ENCODE data around the gene ALDH6A1.

ALDH6A1 gene

DNA sequence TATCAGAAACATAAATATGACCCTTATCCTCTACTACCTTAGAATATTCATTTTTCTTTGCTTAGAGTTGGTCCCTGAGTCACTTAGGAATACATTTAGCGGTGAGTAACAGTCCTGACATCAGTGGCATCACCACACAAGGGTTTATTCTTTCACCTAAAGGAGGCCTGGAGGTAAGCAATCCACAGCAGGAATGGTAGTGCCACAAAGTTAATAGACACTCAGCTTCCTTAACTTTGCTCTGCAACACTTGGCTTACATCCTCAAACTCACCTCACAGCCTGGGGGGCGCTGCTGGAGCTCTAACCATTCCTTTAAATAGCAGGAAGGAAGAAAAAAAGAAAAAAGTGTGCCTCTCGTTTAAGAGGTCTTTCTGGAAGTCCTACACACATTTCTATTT lies 36.0 kb downstream of the ALDH6A1 start:
- no peak for DNase-seq

DNA sequence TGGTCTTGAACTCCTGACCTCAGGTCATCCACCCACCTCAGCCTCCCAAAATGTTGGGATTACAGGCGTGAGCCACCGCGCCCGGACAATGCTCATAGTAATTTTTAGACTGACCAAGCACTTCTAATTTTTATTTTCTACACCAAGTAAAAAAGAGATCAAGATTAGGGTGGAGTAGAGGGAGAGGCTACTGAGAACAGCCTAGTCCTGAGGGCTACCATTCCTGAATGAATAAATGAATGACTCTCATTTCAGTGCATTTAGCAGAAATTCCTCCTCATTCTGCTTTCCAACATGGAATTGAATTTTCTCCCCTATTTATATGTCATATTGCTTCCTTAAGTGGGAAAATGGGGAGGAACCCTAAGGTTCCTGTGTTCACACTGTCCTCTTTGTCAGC lies 38.7 kb downstream of the ALDH6A1 start:
- DNase-seq, result no peak

DNA sequence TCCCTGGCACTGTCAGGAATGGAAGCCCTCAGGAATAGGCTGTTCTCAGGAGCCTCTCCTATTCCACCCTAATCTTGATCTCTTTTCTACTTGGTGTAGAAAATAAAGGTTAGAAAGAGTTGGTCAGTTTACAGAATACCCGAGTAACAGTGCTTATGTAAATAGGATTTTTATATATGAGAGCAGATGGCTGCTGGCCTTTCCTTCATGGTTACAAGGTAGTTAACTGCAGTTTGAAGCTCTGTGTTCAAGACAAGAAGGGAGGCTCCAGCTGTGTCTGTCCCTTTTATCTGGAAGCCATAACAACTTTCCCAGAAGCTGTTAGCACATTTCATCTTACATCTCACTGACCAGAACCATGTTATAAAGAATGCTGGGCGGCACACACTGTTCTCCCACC lies 42.0 kb downstream of the ALDH6A1 start:
- DNase-seq, result no peak

DNA sequence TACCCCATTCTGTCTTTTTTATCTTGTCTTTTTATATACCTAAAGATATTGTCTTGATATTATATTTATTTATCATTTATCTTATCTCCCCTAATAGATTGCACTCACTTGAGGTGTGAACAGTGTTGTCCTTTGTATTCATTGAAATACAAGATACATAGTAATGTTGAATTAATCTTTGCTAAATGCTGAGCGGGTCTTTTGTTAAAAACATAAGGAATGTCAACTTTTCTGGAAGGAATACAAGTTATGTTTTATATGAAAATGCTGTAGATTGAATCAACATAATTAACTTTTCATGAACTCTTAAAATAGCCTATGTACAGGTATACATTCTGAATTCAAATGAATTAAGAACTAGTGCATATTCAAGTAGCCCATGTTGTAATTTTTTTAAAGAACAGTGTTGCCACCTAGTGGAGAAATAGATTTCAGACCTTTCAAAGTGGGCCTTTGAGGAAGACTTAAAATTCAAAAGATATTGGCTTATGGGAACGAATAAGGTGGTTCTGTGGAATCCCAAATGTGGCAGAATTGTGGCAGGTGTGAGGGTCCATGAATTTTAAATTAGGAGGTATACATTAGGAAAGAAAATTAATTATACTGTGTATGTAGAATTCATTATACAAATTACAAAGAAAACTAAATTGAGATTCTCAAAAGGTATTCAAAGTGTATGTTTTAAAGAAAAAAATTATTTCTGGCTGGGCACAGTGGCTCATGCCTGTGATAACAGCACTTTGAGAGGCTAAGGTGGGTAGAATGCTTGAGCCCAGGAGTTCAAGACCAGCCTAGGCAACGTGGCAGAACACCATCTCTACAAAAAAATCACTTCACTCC lies 46.0 kb downstream of the ALDH6A1 start:
- peak; percentile 31 for DNase-seq

DNA sequence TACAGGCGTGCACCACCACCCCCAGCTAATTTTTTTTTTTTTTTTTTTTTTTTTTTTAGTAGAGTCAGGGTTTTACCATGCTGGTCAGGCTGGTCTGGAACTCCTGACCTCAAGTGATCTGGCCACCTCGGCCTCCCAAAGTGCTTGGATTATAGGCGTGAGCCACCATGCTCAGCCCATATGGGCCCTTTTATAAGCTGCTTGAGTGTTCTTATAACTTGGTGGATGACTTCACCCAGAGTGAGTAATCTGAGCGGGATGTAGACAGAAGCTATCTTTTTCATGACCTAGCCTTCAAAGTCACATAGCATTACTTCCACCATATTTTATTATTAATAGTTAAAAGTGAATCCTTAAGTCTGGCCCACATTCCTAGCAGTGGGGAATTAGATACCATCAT lies 48.7 kb downstream of the ALDH6A1 start:
- no peak for DNase-seq

DNA sequence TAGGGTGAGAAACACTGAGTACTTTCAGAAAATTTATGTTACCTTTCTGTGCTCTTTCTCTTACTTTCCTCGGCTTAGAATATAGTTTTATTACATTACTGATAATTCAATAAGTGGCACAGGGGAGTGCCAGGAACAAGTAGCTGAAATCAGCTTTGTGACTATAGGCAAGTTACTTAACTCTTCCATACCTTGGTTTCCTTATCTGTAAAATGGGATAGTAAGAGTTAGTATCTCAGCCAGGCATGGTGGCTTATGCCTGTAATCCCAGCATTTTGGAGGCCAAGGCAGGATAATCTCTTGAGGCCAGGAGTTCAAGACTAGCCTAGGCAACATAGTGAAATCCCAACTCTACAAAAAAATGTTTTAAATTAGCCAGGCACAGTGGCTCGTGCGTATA lies 49.7 kb downstream of the ALDH6A1 start:
- no peak for DNase-seq

DNA sequence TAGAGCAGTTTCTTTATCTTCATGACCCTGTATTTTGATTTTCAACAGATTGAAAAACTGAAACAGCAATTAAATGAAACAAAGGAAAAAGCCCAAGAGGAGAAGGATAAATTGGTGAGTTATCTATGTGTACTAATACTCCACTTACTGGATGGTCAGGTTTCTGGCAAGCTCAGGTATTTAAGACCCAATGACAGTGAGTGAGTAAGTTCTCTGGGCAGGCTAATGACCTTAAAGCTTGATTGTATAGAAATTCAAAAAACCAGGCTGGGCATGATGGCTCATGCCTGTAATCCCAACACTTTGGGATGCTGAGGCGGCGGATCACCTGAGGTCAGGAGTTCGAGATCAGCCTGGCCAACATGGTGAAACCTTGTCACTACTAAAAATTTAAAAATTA lies 55.1 kb downstream of the ALDH6A1 start:
- no peak for DNase-seq

DNA sequence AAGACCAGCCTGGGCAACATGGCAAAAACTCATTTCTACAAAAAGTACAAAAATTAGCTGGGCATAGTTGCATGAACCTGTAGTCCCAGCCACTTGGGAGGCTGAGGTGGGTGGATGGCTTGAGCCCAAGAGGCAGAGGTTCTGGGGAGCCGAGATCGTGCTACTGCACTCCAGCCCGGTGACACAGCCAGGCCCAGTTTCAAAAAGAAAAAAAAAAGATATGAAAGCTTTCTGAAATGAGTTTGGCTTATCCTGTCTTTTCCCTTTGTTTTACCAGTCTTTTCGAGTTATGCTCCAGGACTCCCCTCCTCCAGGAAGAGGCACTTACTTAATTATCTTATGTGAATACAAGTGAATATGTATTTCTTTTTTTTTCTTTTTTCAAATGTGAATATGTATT lies 61.9 kb downstream of the ALDH6A1 start:
- no peak for DNase-seq

DNA sequence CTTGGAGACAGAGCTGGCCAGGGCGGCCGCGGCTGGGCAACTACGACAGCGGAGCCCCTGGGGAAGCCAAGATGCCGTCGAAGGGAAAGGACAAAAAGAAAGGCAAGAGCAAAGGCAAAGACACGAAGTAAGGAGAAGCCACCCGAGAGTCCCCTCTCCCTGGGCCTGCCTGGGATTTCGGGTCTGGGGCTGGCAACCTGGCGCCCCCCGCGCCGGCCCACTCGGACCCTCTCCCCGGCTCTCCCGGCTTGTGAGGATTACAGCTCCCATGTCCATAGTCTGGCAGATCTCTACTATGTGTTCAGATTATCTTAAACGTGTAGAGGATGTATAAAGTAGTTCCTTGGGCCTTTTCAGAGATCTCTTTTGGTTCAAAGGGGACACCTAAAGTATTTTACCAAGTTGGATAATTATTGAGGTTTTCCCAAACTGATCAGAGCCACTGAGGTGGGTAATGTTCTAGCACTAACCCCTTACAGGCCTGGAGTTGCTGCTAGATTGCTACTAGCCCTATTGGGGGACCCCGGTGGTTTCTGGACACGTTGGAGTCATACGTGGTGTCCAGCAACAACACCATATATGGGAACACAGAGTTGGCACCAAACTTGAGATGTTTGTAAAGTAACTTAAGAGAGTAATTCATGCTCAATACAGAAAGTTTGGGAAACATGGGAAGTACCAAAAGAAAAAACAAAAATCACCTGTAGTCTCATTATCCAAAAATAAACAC lies 64.7 kb downstream of the ALDH6A1 start:
- DNase-seq, result no peak

DNA sequence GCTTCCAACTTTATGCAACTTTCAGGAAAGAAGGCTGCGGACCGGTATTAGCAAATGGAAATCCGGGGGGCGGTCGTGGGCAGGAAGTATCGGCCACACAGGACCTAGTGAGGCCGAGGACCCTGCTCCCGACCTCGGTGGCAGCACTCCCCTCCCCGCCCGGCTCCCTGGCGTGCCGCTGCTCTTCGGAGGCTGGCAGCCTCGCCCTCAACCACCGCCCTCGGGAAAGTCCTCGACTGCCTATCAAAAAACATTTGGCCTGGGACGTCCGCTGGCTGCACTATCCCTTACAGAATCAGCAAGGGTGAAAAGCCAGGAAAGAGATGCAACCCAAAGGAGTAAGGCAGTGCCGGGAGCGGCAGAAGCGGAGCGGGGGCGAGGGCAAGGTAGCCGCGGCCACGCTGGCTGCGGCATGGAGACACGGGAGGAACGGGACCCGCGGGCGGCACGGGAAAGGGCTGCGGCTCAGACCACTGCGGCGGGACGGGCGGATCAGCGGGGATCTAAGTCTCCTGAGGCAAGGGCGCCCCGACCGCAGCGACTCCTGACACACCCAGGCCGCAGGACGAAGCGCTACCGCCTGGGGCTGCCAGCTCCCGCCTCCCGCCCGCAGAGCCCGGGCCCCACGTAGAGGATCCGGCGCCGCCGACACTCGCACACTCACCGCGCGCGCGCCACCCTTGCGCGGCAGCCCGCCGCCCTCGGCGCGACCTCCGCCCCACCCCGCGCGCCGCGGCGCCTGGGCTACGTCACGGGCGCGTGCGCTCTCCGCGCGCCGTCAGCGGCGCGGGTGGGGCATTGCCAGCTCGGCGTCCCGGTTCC lies 65.5 kb downstream of the ALDH6A1 start, which contains the start of the genes BBOF1 and ENTPD5:
Gene BBOF1, plus strand, starts transcription at position 764 of the 822 bp plus-strand sequence. CDS start 130 bp downstream, outside the sequence.
Gene ENTPD5, minus strand, starts transcription at position 703 of the 822 bp plus-strand sequence. CDS start 31,186 bp downstream, outside the sequence.
- peak; percentile 58 for DNase-seq

DNA sequence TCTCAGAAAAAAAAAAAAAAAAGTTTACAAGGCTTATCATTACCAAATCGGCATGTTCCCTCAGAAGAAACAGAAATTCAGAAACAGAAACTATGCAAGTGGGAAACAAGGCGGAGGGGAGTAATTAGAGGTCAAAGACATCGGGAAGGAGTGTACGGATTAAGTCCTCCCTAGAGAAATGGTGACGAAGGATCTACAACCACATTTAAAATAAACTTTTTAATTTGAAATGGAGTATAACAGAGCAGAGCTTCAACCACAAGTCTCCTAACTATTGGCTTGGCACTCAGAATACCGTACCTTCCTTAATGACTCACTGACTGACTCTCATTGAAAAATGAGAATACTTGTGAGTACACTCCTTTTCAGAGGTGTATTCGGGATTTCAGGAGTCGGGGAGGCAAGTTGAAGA lies 66.1 kb downstream of the ALDH6A1 start:
- DNase-seq, result no peak

DNA sequence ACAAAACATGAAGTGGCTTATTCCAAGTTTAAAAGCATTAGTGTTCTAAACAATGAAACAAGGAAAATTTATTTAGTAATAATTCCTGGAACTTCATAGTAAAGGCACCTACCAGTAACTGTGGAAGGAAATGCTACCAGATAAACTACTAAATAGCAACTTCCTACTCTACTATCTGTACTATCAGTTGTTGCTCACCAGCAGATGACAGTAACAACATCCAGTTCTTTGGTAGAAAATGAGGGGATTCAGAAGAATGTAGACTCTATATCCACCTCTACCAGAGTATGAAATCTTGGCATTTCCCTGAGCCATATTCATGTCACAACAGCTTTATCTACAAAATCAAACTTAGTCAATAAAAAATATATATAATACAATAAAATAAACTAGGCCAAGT lies 68.3 kb downstream of the ALDH6A1 start:
- DNase-seq, result no peak

DNA sequence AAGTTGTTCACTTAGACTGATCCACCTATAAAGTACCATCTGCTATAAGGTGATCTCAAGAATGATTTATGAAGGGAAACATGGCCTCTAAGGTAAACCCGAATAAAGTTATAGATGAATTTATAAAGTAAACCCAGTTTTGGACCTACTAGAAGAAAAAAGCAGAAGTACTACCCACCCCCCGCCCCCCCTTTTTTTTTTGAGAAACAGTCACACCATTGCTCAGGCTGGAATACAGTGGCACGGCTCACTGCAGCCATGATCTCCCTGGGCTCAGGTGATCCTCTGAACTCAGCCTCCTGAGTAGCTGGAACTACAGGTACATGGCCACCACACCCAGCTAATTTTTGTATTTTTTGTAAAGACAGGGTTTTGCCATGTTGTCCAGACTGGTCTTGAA lies 69.1 kb downstream of the ALDH6A1 start:
- no peak for DNase-seq

DNA sequence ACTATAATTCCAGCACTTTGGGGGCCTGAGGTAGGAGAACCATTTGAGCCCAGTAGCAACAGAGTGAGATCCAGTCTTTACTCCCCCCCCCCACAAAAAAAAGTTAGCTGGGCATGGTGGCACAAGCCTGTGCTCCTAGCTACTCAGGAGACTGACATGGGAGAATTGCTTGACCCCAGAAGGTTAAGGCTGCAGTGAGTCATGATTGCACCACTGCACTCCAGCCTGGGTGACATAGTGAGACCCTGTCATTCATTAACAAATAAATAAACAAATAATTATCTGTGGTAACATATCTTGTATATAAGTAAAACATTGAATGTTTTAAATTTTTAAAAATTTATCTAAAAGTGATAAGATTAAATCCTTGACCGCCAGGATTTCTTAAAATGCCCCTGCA lies 70.0 kb downstream of the ALDH6A1 start:
- DNase-seq, result no peak

DNA sequence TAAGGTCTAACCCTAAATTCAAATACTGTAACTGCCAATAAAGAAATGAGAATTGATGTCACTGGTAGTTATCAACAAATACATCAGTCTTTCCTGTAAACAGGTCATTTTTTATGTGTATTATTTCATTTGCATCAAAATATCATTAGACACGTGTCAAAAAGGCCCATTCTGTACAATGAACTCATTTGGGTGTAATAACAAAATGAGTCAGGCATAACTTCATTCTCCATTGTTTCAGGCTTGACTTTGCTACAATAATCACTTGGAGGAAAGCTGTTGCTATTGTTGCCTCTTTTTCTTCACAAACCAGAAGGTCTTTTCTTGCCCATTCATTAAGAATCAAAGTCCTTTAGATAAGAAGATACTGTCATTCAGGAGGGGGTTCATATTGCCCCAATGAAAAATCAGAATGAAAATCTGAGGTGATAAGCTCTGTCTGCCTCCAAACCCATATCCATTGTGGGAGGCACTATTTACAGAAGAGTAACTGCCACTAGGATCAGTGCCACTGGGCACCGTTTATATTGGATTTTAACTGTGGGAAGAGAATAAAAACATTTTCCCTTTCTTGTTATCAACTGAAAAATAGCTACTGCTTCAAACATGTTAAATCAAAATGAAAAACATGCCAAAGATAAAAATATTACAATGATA lies 75.3 kb downstream of the ALDH6A1 start:
- DNase-seq, result no peak

Data from NCI-H1092 (cell line).